Heart left ventricle (tissue), 13 donors: Measurements from ENCODE around the gene CA9.

Source experiments
- CTCF ChIP-seq, 12 donors: fragments of 200-600 bp; sonication (generic) in 4 of 12; IDR thresholded peaks; one replicate each; pipeline versions ENCODE4 v1.5.0 to v1.8.0; 2018 to 2022; ENCODE audit warnings: antibody characterized with exemption in 12 of 12, mild to moderate bottlenecking in 5 of 12
- POLR2A ChIP-seq, 2 donors: fragments of 450-650 bp; IDR thresholded peaks; one replicate each; pipeline ENCODE4 v1.6.1; 2017; ENCODE audit warnings: antibody characterized with exemption in 2 of 2, mild to moderate bottlenecking in 2 of 2, moderate library complexity in 2 of 2
- donor health status: ischemic (EF 13 %, LVEDD 7.1; RV severe dilation, severe dysfunction).
- donor health status: DM: no; HTN: yes; CAD: no.
- donor health status: DM: no; HTN: no; CAD: no.
- donor health status: ischemic (EF 25% LVEDD 6.9; RV normal size, moderate dysfunction).
- donor health status: ischemic (EF 25% LVEDD 5.7; RV mildly dilated, moderate dysfunction).
- donor health status: ischemic (EF 35%, LVEDD 5.7; RV mildly dilated, moderate dysfunction).
- donor health status: nonischemic (EF 11% LVEDD 7.7; RV severe dilation, severe dysfunction).
- donor health status: DM: yes; HTN: yes; CAD: no.
- donor health status: PGD.
- donor health status: ischemic (EF 29% LVEDD 5.4; RV normal size, mild dysfunction).
- donor health status: nonischemic (EF 23%, LVEDD 6.1; RV moderate dilation, normal function).

GRCh38 chr9:35683323-35683722 is 9.6 kb downstream of the CA9 start:
- TF ChIP-seq POLR2A (IDR thresholded peaks at IDR 0.05) (no peak), CTCF (IDR thresholded peaks at IDR 0.05) (no peak)
